Progenitor cell of endocrine pancreas (in vitro differentiated cells): ENCODE results near the gene AIFM1. TPM values are rescaled to one million over a fixed set of nuclear protein-coding genes. Genes with fewer than 3 reads are reported as not detected.
A peak's percentile ranks its signal among the peaks of the same experiment; 100 is the strongest.

ENCODE experiments used
- DNase-seq: peaks from one replicate; pipeline ENCODE4 v3.0.0; 2021; ENCODE audit warnings: low spot score; ENCODE audit not compliant: unreplicated experiment
- H3K27ac Mint-ChIP-seq: 2 replicates; pipeline ENCODE4 v1.8.0; 2021; ENCODE audit warnings: mild to moderate bottlenecking, moderate library complexity, mixed read lengths
- H3K27me3 Mint-ChIP-seq: 2 replicates; pipeline ENCODE4 v1.8.0; 2021; ENCODE audit warnings: mixed read lengths
- H3K36me3 Mint-ChIP-seq: 2 replicates; pipeline ENCODE4 v1.8.0; 2022; ENCODE audit warnings: mixed read lengths; ENCODE audit not compliant: insufficient read depth
- H3K4me1 Mint-ChIP-seq: 2 replicates; pipeline ENCODE4 v1.8.0; 2021; ENCODE audit warnings: low read depth, mixed read lengths
- H3K4me3 Mint-ChIP-seq: 2 replicates; pipeline ENCODE4 v1.8.0; 2021; ENCODE audit warnings: low read depth, mild to moderate bottlenecking, moderate library complexity, mixed read lengths
- H3K9me3 Mint-ChIP-seq: 2 replicates; pipeline ENCODE4 v1.8.0; 2021; ENCODE audit warnings: low read depth, mixed read lengths
- CTCF ChIP-seq: fragments of 200-600 bp; sonication (generic); IDR thresholded peaks from one replicate; pipeline ENCODE4 v1.5.0; 2021; ENCODE audit warnings: antibody characterized with exemption, mild to moderate bottlenecking; ENCODE audit not compliant: unreplicated experiment
- total RNA-seq: library from RNA; stranded (reverse); gene quantifications from 2 replicates; pipeline ENCODE4 v1.2.1, GENCODE V29; 2021

Gene AIFM1
- total RNA-seq, 1 donor from 2014 or later, result 35.5 TPM

- no peak for TF ChIP-seq CTCF
- Mint-ChIP-seq H3K27ac (no peak overlapping the region), H3K9me3 (peaks cover 19% of the 10 kb centered on the region), H3K27me3 (peaks cover 23% of the 10 kb centered on the region), H3K4me3 (no peak overlapping the region), H3K36me3 (peaks cover 4% of the 10 kb centered on the region), H3K4me1 (peaks cover 2% of the 10 kb centered on the region)
- DNase-seq, result no peak
These were observed 9.3 kb upstream of the AIFM1 start for GRCh38 chrX:130174937-130175336.

- no peak for DNase-seq
- TF ChIP-seq CTCF, result no peak
- H3K27ac Mint-ChIP-seq, result no peak overlapping the region
- peaks cover 2% of the 10 kb centered on the region for H3K4me1 Mint-ChIP-seq
- H3K9me3 Mint-ChIP-seq, result peaks cover 15% of the 10 kb centered on the region
- H3K4me3 Mint-ChIP-seq, result no peak overlapping the region
- peaks cover 23% of the 10 kb centered on the region for H3K27me3 Mint-ChIP-seq
- peaks cover 4% of the 10 kb centered on the region for H3K36me3 Mint-ChIP-seq
These were observed 8.5 kb upstream of the AIFM1 start for GRCh38 chrX:130174045-130174704.

GRCh38 chrX:130173190-130173895, 7.7 kb upstream of the AIFM1 start:
- TF ChIP-seq CTCF, result no peak
- no peak for DNase-seq
- Mint-ChIP-seq H3K4me3 (peak overlapping the region; percentile 31), H3K4me1 (peaks cover 2% of the 10 kb centered on the region), H3K27me3 (peaks cover 23% of the 10 kb centered on the region), H3K36me3 (peaks cover 4% of the 10 kb centered on the region), H3K9me3 (peaks cover 15% of the 10 kb centered on the region), H3K27ac (no peak overlapping the region)

- no peak for TF ChIP-seq CTCF
- peaks cover 2% of the 10 kb centered on the region for H3K4me1 Mint-ChIP-seq
- H3K4me3 Mint-ChIP-seq, result peak overlapping the region; percentile 73
- DNase-seq, result no peak
- H3K27ac Mint-ChIP-seq, result no peak overlapping the region
- H3K9me3 Mint-ChIP-seq, result peaks cover 12% of the 10 kb centered on the region
- peaks cover 23% of the 10 kb centered on the region for H3K27me3 Mint-ChIP-seq
- H3K36me3 Mint-ChIP-seq, result peaks cover 1% of the 10 kb centered on the region
These were observed 6.6 kb upstream of the AIFM1 start for GRCh38 chrX:130172127-130172845.

- DNase-seq, result no peak
- peaks cover 8% of the 10 kb centered on the region for H3K9me3 Mint-ChIP-seq
- H3K4me1 Mint-ChIP-seq, result peaks cover 3% of the 10 kb centered on the region
- peak within 1 kb of the TSS; percentile 41 for H3K27ac Mint-ChIP-seq
- H3K27me3 Mint-ChIP-seq, result peaks cover 23% of the 10 kb centered on the region
- peaks cover 1% of the 10 kb centered on the region for H3K36me3 Mint-ChIP-seq
- peak within 1 kb of the TSS; percentile 73 for H3K4me3 Mint-ChIP-seq
- no peak for TF ChIP-seq CTCF
These were observed 5.9 kb upstream of the AIFM1 start, which contains the start of gene RAB33A for GRCh38 chrX:130171446-130172126. Gene RAB33A, plus strand, starts transcription at chrX:130171962. Its CDS starts 101 bp downstream, at chrX:130172063.
